ENCODE results near the gene FLNB.

Gene FLNB

DNA sequence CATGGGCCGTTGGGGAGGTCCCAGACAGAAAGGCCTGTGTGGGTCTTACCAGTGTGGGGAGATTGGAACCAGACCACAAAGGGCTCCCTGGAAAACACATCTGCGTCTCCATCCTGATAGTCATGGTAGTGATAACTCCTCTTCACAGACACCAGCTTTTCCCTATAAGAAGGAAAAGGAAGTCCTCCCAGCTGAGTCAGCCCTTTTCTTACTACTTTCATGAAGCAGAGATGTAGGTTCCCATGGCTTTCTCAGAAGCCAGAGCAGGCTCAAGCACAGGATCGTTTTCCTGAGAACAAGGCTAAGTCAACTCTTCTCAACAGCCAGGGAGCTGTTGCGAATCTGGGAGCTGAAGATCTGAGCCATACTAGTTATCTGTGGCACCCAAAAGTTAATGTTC is 196.5 kb downstream of the FLNB start:
- H3K27ac ChIP-seq, result no peak overlapping the region
- no peak for DNase-seq (ENCODE audit: low spot score)
- TF ChIP-seq, protein P1, sequence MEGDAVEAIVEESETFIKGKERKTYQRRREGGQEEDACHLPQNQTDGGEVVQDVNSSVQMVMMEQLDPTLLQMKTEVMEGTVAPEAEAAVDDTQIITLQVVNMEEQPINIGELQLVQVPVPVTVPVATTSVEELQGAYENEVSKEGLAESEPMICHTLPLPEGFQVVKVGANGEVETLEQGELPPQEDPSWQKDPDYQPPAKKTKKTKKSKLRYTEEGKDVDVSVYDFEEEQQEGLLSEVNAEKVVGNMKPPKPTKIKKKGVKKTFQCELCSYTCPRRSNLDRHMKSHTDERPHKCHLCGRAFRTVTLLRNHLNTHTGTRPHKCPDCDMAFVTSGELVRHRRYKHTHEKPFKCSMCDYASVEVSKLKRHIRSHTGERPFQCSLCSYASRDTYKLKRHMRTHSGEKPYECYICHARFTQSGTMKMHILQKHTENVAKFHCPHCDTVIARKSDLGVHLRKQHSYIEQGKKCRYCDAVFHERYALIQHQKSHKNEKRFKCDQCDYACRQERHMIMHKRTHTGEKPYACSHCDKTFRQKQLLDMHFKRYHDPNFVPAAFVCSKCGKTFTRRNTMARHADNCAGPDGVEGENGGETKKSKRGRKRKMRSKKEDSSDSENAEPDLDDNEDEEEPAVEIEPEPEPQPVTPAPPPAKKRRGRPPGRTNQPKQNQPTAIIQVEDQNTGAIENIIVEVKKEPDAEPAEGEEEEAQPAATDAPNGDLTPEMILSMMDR (IDR thresholded peaks at IDR 0.05), result no peak

DNA sequence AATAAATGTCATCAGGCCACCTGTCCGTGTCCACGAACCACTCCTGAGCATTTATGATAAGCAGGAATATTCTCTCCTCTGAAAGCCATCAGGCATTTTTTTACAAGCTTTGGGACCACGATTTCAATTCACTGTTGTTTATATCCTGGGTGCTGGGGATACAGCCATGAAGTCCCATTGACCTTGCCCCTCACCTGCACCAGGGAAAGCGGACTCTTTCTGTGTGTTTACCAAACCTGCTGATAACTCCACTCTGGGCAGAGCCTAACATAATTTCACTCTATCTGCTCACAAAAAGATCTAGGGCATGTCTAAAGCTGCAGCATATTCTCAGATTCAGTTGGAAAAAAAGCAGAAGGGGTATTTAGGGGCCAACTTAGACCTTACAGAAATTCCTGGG is 197.8 kb downstream of the FLNB start:
- H3K27ac ChIP-seq, result no peak overlapping the region
- DNase-seq (ENCODE audit: low spot score), result no peak
- TF ChIP-seq, protein P1 (IDR thresholded peaks at IDR 0.05), result no peak
- H3K4me3 ChIP-seq, result no peak overlapping the region

More for the DNA sequence above, 196.5 kb downstream of the FLNB start:
- H3K4me3 ChIP-seq, result no peak overlapping the region

DNA sequence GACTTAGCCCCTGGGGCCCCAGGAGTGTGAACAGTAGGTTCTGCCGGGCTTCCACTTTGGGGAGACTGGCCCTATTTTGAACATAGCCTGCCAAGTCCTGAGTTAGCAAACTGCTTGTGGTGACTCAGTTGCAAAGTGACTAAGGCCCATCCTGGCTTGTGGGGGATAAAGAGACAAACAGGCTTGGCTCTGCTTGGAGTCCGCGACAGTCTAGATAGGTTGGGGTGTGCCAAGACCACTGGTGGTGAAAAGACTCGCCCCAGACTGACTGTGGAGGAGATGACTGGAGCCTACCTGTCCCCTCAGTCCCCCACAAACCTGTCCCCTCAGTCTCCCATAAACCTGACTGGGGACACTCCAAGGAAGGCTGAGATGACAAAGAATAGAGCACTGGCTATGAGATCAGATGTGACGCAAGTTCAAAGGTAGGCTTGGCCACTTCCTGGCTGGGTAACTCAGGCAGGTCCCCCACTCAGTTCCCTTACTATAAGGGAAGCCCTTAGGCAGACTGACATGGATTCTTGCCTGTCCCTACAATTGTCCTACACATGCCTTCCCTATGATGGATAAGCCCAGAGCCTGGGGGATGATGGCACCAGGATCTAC is 198.3 kb downstream of the FLNB start:
- DNase-seq (ENCODE audit: low spot score), result peak; percentile 41
- TF ChIP-seq, protein P1 (IDR thresholded peaks at IDR 0.05), result no peak
- no peak overlapping the region for H3K4me3 ChIP-seq
- H3K27ac ChIP-seq, result no peak overlapping the region

DNA sequence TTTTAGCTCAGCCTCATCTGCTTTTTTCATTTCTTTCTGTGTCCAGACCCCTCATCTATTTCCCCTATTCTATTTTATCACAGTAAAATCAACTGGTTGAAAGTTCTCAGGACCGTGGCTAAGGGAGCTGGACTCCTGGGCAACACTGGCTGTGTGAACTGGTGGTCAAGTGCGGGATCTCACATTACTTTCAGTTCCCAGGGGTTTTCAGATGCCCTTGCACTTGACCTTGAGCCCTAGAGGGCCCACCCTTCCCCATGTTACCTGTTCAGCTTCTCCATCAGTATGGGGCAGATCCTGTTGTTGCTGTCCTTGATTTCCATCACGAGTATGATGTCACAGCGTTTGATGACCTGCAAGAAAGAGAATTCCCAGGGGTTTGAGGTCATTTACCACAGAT is 199.7 kb downstream of the FLNB start:
- Histone ChIP-seq H3K27ac (no peak overlapping the region), H3K4me3 (no peak overlapping the region)
- peak; percentile 24 for DNase-seq (ENCODE audit: low spot score)
- TF ChIP-seq, protein P1 (IDR thresholded peaks at IDR 0.05), result no peak

DNA sequence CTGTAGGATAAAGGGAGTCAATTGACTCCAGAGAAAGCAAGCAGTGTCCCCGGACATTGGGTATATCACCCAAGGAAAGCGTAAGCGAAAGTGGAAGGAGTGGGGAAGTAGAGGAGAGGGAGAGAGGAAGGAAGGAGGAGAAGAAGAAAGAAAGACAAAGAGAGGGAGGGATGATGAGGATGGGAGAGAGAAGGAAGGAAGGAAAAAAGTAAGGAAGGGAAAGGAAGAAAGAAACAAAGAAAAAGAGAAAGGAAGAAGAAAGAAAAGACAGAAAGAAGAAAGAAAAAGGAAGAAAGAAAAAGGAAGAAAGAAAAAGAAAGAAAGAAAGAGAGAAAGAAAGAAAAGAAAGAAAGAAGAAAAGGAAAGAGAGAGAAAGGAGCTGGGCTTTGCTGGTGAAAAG is 201.7 kb downstream of the FLNB start:
- Histone ChIP-seq H3K4me3 (no peak overlapping the region), H3K27ac (no peak overlapping the region)
- no peak for DNase-seq (ENCODE audit: low spot score)
- TF ChIP-seq, protein P1 (IDR thresholded peaks at IDR 0.05), result no peak

DNA sequence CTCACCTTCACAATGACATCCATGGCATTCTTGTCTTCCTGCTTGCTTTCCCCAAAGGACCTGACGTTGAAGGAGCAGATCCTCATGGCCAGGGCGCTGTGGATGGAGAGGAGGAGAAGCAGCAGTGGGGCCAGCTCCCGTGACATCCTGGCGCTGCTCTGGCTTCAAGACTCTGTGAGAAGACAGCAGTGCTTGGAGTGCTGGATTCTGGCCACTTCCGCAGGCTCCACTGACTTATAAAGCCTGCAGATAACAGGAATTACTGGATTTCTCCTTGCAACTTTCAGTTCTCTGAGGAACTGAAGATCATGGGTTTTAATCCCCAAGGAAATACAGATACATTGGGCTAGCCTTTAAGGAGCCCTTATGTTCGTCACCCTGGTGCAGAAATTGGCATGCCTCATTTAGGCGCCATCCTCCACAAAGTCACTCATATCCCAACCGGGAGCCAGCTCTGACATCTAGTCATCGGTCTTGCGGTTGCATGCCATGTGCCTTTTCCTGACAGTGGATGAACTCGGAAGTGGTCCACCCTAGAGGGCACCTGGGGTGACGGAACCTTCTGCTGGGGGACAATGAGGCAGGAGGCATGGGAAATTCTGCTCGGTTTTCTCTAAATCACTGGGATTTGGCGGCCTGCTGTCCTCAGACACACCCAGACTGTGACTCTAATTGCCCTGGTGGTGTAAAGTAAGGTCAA is 202.7 kb downstream of the FLNB start, which contains the start of gene DNASE1L3:
Gene DNASE1L3 (minus strand): TSS at position 212 of the 700 bp plus-strand sequence. CDS start 66 bp downstream, at position 146.
- H3K4me3 ChIP-seq, result peak within 1 kb of the TSS; percentile 6

More for the DNA sequence above, 202.7 kb downstream of the FLNB start, which contains the start of gene DNASE1L3:
- TF ChIP-seq, protein P1 (IDR thresholded peaks at IDR 0.05), result no peak
- H3K27ac ChIP-seq, result no peak within 1 kb of the TSS
- DNase-seq (ENCODE audit: low spot score), result peak; percentile 47
